ENCODE results near the gene PEF1.
"Not testable (repeated sequence)": the region's sequence is repeated elsewhere in the genome, so short reads cannot be mapped to it uniquely, and the experiment has no call there.

The PEF1 gene

DNA sequence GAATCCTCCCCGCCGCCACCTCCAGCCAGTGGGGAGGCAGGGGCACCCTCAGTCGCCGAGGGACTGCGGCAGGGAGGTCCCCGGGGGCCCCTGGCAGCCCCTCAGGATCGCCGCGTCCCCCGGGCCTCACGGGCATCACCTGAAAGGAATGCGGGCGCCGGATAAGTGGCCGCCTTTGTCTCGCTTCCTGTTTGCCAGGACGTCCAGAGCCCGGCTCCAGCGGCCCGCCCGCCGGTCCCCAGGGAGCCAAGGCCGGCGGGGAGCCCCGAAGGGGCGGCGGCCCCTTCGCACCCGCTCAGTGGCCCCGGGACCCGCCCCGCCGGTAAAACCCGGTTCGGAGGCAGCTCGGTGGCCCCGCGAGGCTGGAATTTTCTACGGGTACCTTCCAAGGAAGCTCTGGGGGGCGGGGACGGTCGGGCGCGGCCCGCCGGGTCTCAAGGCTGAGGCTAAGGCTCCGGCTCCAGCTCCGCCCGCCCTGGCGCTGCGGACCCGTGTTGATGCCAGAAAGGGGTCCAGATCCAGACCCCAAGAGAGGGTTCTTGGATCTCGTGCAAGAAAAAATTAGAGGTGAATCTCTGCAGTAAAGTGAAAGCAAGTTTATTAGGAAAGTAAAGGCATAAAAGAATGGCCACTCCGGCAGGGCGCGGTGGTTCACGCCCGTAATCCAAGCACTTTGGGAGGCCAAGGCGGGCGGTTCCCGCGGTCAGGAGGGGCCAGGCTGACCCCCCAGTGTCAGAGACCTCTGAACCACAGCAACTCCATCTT lies 55.7 kb downstream of the PEF1 start:
- H3K4me3 ChIP-seq (ENCODE audit: severe bottlenecking), result peak overlapping the region; percentile 17
- peaks cover 27% of the 10 kb centered on the region for H3K4me1 ChIP-seq (ENCODE audit: insufficient read depth, poor library complexity, severe bottlenecking)
- no peaks in the 10 kb centered on the region for H3K9me3 ChIP-seq (ENCODE audit: severe bottlenecking)
- TF ChIP-seq, protein P1, sequence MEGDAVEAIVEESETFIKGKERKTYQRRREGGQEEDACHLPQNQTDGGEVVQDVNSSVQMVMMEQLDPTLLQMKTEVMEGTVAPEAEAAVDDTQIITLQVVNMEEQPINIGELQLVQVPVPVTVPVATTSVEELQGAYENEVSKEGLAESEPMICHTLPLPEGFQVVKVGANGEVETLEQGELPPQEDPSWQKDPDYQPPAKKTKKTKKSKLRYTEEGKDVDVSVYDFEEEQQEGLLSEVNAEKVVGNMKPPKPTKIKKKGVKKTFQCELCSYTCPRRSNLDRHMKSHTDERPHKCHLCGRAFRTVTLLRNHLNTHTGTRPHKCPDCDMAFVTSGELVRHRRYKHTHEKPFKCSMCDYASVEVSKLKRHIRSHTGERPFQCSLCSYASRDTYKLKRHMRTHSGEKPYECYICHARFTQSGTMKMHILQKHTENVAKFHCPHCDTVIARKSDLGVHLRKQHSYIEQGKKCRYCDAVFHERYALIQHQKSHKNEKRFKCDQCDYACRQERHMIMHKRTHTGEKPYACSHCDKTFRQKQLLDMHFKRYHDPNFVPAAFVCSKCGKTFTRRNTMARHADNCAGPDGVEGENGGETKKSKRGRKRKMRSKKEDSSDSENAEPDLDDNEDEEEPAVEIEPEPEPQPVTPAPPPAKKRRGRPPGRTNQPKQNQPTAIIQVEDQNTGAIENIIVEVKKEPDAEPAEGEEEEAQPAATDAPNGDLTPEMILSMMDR (IDR thresholded peaks at IDR 0.05; ENCODE audit: poor library complexity, severe bottlenecking), result no peak
- ATAC-seq (ENCODE audit: low read depth) (peak; percentile 39; the same call in 2 of the 3 replicates), DNase-seq (ENCODE audit: low spot score) (no peak)
- peak overlapping the region; percentile 68 for H3K27ac ChIP-seq (ENCODE audit: poor library complexity, severe bottlenecking)
- peaks cover 35% of the 10 kb centered on the region for H3K36me3 ChIP-seq (ENCODE audit: low read depth)
- H3K27me3 ChIP-seq (ENCODE audit: insufficient read depth, poor library complexity, severe bottlenecking), result no peaks in the 10 kb centered on the region

DNA sequence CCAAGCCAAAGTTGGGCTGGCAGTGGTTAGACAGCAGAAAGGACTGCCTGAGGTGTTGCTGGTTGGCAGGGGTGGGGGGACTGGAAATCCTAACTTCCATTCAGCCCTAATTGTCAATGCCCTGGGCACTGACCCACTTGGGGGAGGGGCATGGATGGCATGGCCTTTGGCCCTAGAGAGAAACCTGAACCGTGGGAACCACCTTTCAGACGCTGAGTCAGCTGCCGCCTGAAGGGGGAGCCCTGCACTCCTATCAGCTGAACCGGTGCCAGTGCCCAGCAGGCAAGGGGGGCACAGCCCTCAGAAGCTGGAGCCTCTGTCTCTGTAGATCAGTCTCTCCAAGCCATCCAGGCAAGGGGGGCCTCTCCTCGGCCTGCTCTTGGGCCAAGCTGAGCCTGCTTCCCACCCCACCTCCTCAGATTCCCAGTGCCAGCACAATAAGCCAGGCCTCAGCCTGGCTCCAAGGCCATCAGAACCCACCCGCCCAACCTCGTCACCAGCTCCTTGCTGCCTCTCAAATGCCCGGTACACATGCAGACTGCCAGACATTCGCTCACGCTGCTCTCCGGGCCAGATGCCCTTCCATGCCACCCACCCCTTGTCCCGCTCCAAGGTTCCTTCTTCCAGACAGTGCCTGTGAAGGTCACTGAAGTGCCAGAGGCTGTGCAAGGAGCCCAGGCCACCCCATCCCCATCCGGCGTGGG lies 56.8 kb downstream of the PEF1 start:
- H3K27ac ChIP-seq (ENCODE audit: poor library complexity, severe bottlenecking), result peak overlapping the region; percentile 68
- H3K4me1 ChIP-seq (ENCODE audit: insufficient read depth, poor library complexity, severe bottlenecking), result peaks cover 35% of the 10 kb centered on the region
- no peaks in the 10 kb centered on the region for H3K27me3 ChIP-seq (ENCODE audit: insufficient read depth, poor library complexity, severe bottlenecking)
- peak; percentile 55 for ATAC-seq (ENCODE audit: low read depth)
- no peak for DNase-seq (ENCODE audit: low spot score)
- no peak overlapping the region for H3K4me3 ChIP-seq (ENCODE audit: severe bottlenecking)
- H3K9me3 ChIP-seq (ENCODE audit: severe bottlenecking), result no peaks in the 10 kb centered on the region
- TF ChIP-seq, protein P1 (IDR thresholded peaks at IDR 0.05; ENCODE audit: poor library complexity, severe bottlenecking), result peak; percentile 79
- H3K36me3 ChIP-seq (ENCODE audit: low read depth), result peaks cover 46% of the 10 kb centered on the region

DNA sequence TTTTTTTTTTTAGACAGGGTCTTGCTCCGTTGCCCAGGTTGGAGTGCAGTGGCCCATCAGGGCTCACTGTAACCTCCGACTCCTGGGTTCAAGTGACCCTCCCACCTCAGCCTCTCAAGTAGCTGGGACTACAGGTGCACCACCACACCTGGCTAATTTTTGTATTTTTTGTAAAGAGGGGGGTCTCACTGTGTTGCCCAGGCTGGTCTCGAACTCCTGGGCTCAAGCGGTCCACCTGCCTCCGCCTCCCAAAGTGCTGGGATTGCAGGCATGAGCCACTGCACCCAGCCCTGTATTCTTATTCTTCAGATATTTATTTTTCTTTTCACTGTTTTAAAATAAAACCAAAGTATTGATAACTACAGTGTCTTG lies 57.4 kb downstream of the PEF1 start:
- DNase-seq (ENCODE audit: low spot score); H3K9me3 ChIP-seq (ENCODE audit: severe bottlenecking); H3K4me3 ChIP-seq (ENCODE audit: severe bottlenecking); H3K27me3 ChIP-seq (ENCODE audit: insufficient read depth, poor library complexity, severe bottlenecking); ATAC-seq (ENCODE audit: low read depth): not testable (repeated sequence)
- Histone ChIP-seq H3K4me1 (ENCODE audit: insufficient read depth, poor library complexity, severe bottlenecking) (peaks cover 38% of the 10 kb centered on the region), H3K36me3 (ENCODE audit: low read depth) (peaks cover 51% of the 10 kb centered on the region), H3K27ac (ENCODE audit: poor library complexity, severe bottlenecking) (peak overlapping the region; percentile 68)

DNA sequence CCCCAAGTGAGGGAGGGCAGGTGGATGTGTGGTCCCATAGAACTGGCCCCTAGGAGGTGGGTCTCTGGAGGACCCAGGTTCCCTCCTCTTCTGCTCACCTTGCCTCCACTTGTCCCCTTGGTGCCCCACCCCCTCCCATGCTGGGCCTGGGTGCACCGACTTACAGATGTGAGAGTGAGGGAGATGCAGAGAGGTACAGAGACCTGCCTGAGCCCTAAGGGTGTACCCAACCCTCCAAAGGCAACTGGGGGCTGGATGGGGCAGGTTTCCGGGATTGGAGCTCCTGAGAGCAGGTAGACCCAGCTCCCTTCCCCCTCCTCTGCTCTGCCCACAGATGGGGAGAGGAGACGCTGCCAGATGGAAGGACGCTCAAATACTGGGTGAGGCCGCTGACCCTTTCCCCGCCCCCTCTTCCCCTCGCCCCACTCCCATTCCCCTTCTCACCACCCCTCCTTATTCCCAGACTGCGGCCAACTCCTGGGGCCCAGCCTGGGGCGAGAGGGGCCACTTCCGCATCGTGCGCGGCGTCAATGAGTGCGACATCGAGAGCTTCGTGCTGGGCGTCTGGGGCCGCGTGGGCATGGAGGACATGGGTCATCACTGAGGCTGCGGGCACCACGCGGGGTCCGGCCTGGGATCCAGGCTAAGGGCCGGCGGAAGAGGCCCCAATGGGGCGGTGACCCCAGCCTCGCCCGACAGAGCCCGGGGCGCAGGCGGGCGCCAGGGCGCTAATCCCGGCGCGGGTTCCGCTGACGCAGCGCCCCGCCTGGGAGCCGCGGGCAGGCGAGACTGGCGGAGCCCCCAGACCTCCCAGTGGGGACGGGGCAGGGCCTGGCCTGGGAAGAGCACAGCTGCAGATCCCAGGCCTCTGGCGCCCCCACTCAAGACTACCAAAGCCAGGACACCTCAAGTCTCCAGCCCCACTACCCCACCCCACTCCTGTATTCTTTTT lies 58.0 kb downstream of the PEF1 start:
- Histone ChIP-seq H3K27me3 (ENCODE audit: insufficient read depth, poor library complexity, severe bottlenecking) (no peaks in the 10 kb centered on the region), H3K4me3 (ENCODE audit: severe bottlenecking) (no peak overlapping the region), H3K9me3 (ENCODE audit: severe bottlenecking) (no peaks in the 10 kb centered on the region), H3K4me1 (ENCODE audit: insufficient read depth, poor library complexity, severe bottlenecking) (peaks cover 35% of the 10 kb centered on the region), H3K36me3 (ENCODE audit: low read depth) (peaks cover 58% of the 10 kb centered on the region), H3K27ac (ENCODE audit: poor library complexity, severe bottlenecking) (no peak overlapping the region)
- DNase-seq (ENCODE audit: low spot score), result no peak
- TF ChIP-seq, protein P1 (IDR thresholded peaks at IDR 0.05; ENCODE audit: poor library complexity, severe bottlenecking), result no peak
- ATAC-seq (ENCODE audit: low read depth), result no peak
